ENCODE measurements around the gene MUC6. TPM values are rescaled to one million over a fixed set of nuclear protein-coding genes. Genes with fewer than 3 reads are reported as not detected.
A peak's percentile ranks its signal among the peaks of the same experiment; 100 is the strongest.

MUC6 gene
- total and polyA plus RNA-seq, 2 of the 8 experiments (the other 6 are each of a cell fraction or from before 2014, with no cell fraction given): not detected

DNA sequence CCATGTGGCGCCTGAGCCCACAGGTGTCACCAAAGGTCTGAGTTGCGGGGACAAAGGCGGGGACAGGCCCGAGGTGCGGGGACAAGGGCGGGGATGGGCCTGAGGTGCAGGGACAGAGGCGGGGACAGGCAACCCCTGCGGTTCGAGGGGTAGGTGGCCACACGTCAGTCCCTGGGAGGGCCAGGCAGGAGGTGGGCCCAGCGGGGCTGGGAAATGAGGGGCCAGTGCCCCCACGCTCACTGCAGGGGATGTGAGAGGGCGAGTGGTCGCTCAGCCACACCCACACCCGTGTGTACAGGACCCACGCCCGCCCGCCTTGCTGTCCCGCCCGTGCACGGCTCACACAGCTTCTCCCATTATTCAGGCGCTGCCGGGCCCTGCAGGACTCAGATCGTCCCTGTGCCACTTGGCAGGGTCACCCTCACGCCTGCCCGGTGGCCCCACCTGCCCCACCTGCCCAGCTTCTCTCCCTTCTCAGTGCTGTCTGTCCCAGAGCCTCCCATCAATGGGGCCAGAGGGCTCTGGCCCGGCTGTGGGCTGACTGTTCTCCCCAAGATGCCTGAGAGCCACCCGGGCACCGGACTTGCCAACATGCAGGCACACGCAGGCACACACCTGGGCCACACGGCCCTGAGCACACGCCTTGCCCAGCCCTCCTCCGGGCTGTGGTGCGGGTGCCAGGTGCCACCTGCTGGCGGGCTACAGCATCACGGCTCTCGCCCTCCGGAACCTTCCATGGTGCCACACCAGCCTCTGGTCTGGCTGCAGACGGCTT lies 14.2 kb upstream of the MUC6 start (continued):
- TF ChIP-seq YY1 (IDR thresholded peaks at IDR 0.05; ENCODE audit: low read depth, low read length) (0 out of 2 replicates have a peak, but pooled peaks have one; percentile 26), CBX8 (IDR thresholded peaks at IDR 0.05; ENCODE audit: borderline replicate concordance, low read depth, low read length) (no peak), SIN3A (conservative IDR thresholded peaks at IDR 0.05 in 1 of 2, IDR thresholded peaks at IDR 0.05 in 1 of 2; ENCODE audit: low read depth in 1 of 2, low read length in 2 of 2) (0 out of 4 replicates have a peak, but pooled peaks of 1 of the 2 experiments have one; percentile 36), ASH2L (IDR thresholded peaks at IDR 0.05; ENCODE audit: low read length) (no peak), CEBPB (IDR thresholded peaks at IDR 0.05; ENCODE audit: low read depth, low read length) (no peak), RXRA (IDR thresholded peaks at IDR 0.05; ENCODE audit: insufficient read depth, low read depth, low read length) (no peak), SIRT6 (IDR thresholded peaks at IDR 0.05; ENCODE audit: low read length) (no peak), CTCF (IDR thresholded peaks at IDR 0.05; ENCODE audit: control extremely low read depth in 1 of 3, insufficient read depth in 1 of 3, low read depth in 1 of 3, low read length in 3 of 3) (peak; percentile 94 to 98 (median 97)), EZH2 (IDR thresholded peaks at IDR 0.05; ENCODE audit: low read depth, low read length, severe bottlenecking) (no peak), TAF1 (IDR thresholded peaks at IDR 0.05; ENCODE audit: low read depth, low read length) (no peak), CHD1 (IDR thresholded peaks at IDR 0.05; ENCODE audit: low read depth, low read length) (no peak), FOSL1 (IDR thresholded peaks at IDR 0.05; ENCODE audit: insufficient read depth, low read depth, low read length) (no peak), SIX5 (IDR thresholded peaks at IDR 0.05; ENCODE audit: low read depth, low read length) (no peak), RAD21 (IDR thresholded peaks at IDR 0.05 in 1 of 2, conservative IDR thresholded peaks at IDR 0.05 in 1 of 2; ENCODE audit: low read depth in 2 of 2, low read length in 2 of 2) (peak; percentile 97 to 98), BACH1 (IDR thresholded peaks at IDR 0.05; ENCODE audit: low read length) (no peak), ATF2 (IDR thresholded peaks at IDR 0.05; ENCODE audit: low read length) (no peak), HDAC2 (IDR thresholded peaks at IDR 0.05; ENCODE audit: borderline replicate concordance in 1 of 2, low read depth in 2 of 2, low read length in 2 of 2) (peak in 1 of 2 experiments; percentile 58; a peak in 1 of 4 replicates), GTF2F1 (IDR thresholded peaks at IDR 0.05; ENCODE audit: borderline replicate concordance, low read depth, low read length) (no peak)

Measured in H1 (cell line).